CD14-positive monocyte (primary cell): Measurements from ENCODE around the gene MBTD1. TPM values are rescaled to one million over a fixed set of nuclear protein-coding genes. Genes with fewer than 3 reads are reported as not detected.

Experiments used
- DNase-seq, 3 donors: peaks; one replicate each; pipeline ENCODE4 v3.0.0-alpha.2; 2011 to 2022
- H2AFZ ChIP-seq: 2 replicates; pipeline ENCODE4 v1.6.0; 2012; ENCODE audit warnings: mild to moderate bottlenecking, low read depth, low read length, inconsistent platforms; ENCODE audit not compliant: insufficient read depth, poor library complexity, severe bottlenecking
- H3K27ac ChIP-seq, 2 donors: 1 replicate in 1 of 2; 2 replicates in 1 of 2; pipeline ENCODE4 v1.5.1; 2012 to 2013; ENCODE audit warnings: low read length in 2 of 2, control low read depth in 1 of 2, inconsistent platforms in 1 of 2, low read depth in 1 of 2, mild to moderate bottlenecking in 1 of 2
- H3K27me3 ChIP-seq, 2 donors: one replicate each; pipeline versions ENCODE4 v1.6.0 to v1.6.1; 2011 to 2013; ENCODE audit warnings: low read length in 2 of 2; ENCODE audit not compliant: control insufficient read depth in 2 of 2, insufficient read depth in 2 of 2
- H3K36me3 ChIP-seq, 2 donors: replicated peaks in 1 of 2; 1 replicate in 1 of 2; 2 replicates in 1 of 2; pipeline versions ENCODE4 v1.5.1 to v1.6.1; 2012 to 2013; ENCODE audit warnings: low read length in 2 of 2, control low read depth in 1 of 2, inconsistent platforms in 1 of 2, mild to moderate bottlenecking in 1 of 2; ENCODE audit not compliant: insufficient read depth in 2 of 2, control insufficient read depth in 1 of 2
- H3K4me1 ChIP-seq, 2 donors: 1 replicate in 1 of 2; 2 replicates in 1 of 2; pipeline versions ENCODE4 v1.5.1 to v1.6.1; 2012 to 2013; ENCODE audit warnings: low read length in 2 of 2, control low read depth in 1 of 2, inconsistent platforms in 1 of 2, mild to moderate bottlenecking in 1 of 2, moderate library complexity in 1 of 2; ENCODE audit not compliant: insufficient read depth in 2 of 2, control insufficient read depth in 1 of 2
- H3K4me2 ChIP-seq: replicated peaks from 2 replicates; pipeline ENCODE3; 2012; ENCODE audit warnings: low read length, moderate library complexity, mild to moderate bottlenecking; ENCODE audit not compliant: poor library complexity, severe bottlenecking; ENCODE audit errors: extremely low read depth
- H3K4me3 ChIP-seq, 3 experiments: fragments of 200-600 bp in 1 of 3; sonication (generic) in 1 of 3; replicated peaks in 1 of 3; 1 replicate in 2 of 3; 2 replicates in 1 of 3; pipeline ENCODE4 v1.5.1; 2011 to 2013; ENCODE audit warnings: low read length in 3 of 3, mild to moderate bottlenecking in 3 of 3, control low read depth in 2 of 3, low read depth in 2 of 3, inconsistent platforms in 1 of 3, moderate library complexity in 1 of 3
- H3K79me2 ChIP-seq: 2 replicates; pipeline ENCODE4 v1.6.0; 2012; ENCODE audit warnings: mild to moderate bottlenecking, control low read depth, inconsistent platforms, low read length, moderate library complexity; ENCODE audit not compliant: insufficient read depth
- H3K9ac ChIP-seq: 2 replicates; pipeline ENCODE4 v1.6.0; 2017; ENCODE audit warnings: low read length, mild to moderate bottlenecking; ENCODE audit not compliant: insufficient read depth, poor library complexity, severe bottlenecking
- H3K9me3 ChIP-seq, 2 donors: replicated peaks in 1 of 2; 1 replicate in 1 of 2; 2 replicates in 1 of 2; pipeline versions ENCODE4 v1.5.1 to v1.6.1; 2012 to 2013; ENCODE audit warnings: low read length in 2 of 2, control low read depth in 1 of 2; ENCODE audit not compliant: control insufficient read depth in 1 of 2, insufficient read depth in 1 of 2
- H4K20me1 ChIP-seq: 2 replicates; pipeline ENCODE4 v1.6.0; 2012; ENCODE audit warnings: mild to moderate bottlenecking, low read length, control low read depth, moderate library complexity; ENCODE audit not compliant: insufficient read depth
- H3K27ac Mint-ChIP-seq, 7 donors: one replicate each; pipeline ENCODE4 v1.8.0; 2020; ENCODE audit warnings: mild to moderate bottlenecking in 7 of 7, mixed read lengths in 7 of 7, moderate library complexity in 6 of 7, inconsistent platforms in 2 of 7
- H3K27me3 Mint-ChIP-seq, 3 donors: one replicate each; pipeline ENCODE4 v1.8.0; 2021 to 2022; ENCODE audit warnings: low read depth in 3 of 3, mild to moderate bottlenecking in 3 of 3, mixed read lengths in 3 of 3, moderate library complexity in 3 of 3, inconsistent platforms in 1 of 3
- H3K36me3 Mint-ChIP-seq, 2 donors: one replicate each; pipeline ENCODE4 v1.8.0; 2020; ENCODE audit warnings: mixed read lengths in 2 of 2, inconsistent platforms in 1 of 2, mild to moderate bottlenecking in 1 of 2
- H3K4me1 Mint-ChIP-seq: one replicate; pipeline ENCODE4 v1.8.0; 2020; ENCODE audit warnings: mild to moderate bottlenecking, mixed read lengths
- H3K4me3 Mint-ChIP-seq, 2 donors: one replicate each; pipeline ENCODE4 v1.8.0; 2020; ENCODE audit warnings: mild to moderate bottlenecking in 2 of 2, mixed read lengths in 2 of 2, moderate library complexity in 1 of 2
- H3K9me3 Mint-ChIP-seq, 7 donors: one replicate each; pipeline ENCODE4 v1.8.0; 2020 to 2022; ENCODE audit warnings: mixed read lengths in 7 of 7, mild to moderate bottlenecking in 6 of 7, moderate library complexity in 6 of 7, inconsistent platforms in 2 of 7
- WGBS: methylation state at CpG from one replicate; pipeline ENCODE4 v1.1.5; 2013; ENCODE audit warnings: missing lambda C conversion rate; ENCODE audit not compliant: insufficient coverage; 5-methylcytosine and 5-hydroxymethylcytosine counted together
- intact Hi-C, 2 donors: fragments of 100-400 bp; cut with micrococcal nuclease; formaldehyde crosslinking; loops; one replicate each; pipeline versions ENCODE4 v1.15.0 to v1.15.1; 2023
- polyA plus RNA-seq, 3 donors: library from polyadenylated mRNA; depleted of rRNA in 1 of 3; unstranded in 2 of 3; stranded (reverse) in 1 of 3; fragments of 300-500 nt in 2 of 3; fragments of >200 nt in 1 of 3; fragmentation: Illumina TruSeq in 2 of 3; gene quantifications; 1 replicate in 2 of 3; 2 replicates in 1 of 3; pipeline ENCODE4 v1.2.3, GENCODE V29; 2012 to 2021
- TF ChIP-seq, protein P1 (sequence below): fragments of 200-600 bp; IDR thresholded peaks from one replicate; pipeline ENCODE4 v1.8.0; 2022; ENCODE audit warnings: antibody characterized with exemption, mild to moderate bottlenecking

The MBTD1 gene
- polyA plus RNA-seq, 3 donors, result 5.9 to 11.3 (median 10.0) TPM

GRCh38 chr17:51170736-51171135 lies 89.1 kb downstream of the MBTD1 start:
- Histone ChIP-seq H3K27me3 (no peaks in the 10 kb centered on the region), H2AFZ (no peak overlapping the region), H3K4me1 (peaks cover 9 to 17% of the 10 kb centered on the region in 2 donors), H3K27ac (no peak overlapping the region), H3K4me3 (no peak overlapping the region), H3K4me2 (no peak overlapping the region), H3K79me2 (peaks cover 8% of the 10 kb centered on the region), H3K36me3 (peaks cover 23 to 56% of the 10 kb centered on the region in 2 donors), H4K20me1 (no peaks in the 10 kb centered on the region), H3K9me3 (no peaks in the 10 kb centered on the region), H3K9ac (no peak overlapping the region)
- Mint-ChIP-seq H3K27ac (peak overlapping the region in 1 of 7 donors; percentile 7), H3K36me3 (peaks cover 43 to 53% of the 10 kb centered on the region in 2 donors), H3K27me3 (peaks cover 0 to 2% (median 0%) of the 10 kb centered on the region in 3 donors), H3K9me3 (no peaks in the 10 kb centered on the region), H3K4me3 (no peak overlapping the region), H3K4me1 (peaks cover 15% of the 10 kb centered on the region)
- DNase-seq, result no peak
- no CpG with 5 or more reads among the region's 2 CpGs for WGBS
- TF ChIP-seq, protein P1, sequence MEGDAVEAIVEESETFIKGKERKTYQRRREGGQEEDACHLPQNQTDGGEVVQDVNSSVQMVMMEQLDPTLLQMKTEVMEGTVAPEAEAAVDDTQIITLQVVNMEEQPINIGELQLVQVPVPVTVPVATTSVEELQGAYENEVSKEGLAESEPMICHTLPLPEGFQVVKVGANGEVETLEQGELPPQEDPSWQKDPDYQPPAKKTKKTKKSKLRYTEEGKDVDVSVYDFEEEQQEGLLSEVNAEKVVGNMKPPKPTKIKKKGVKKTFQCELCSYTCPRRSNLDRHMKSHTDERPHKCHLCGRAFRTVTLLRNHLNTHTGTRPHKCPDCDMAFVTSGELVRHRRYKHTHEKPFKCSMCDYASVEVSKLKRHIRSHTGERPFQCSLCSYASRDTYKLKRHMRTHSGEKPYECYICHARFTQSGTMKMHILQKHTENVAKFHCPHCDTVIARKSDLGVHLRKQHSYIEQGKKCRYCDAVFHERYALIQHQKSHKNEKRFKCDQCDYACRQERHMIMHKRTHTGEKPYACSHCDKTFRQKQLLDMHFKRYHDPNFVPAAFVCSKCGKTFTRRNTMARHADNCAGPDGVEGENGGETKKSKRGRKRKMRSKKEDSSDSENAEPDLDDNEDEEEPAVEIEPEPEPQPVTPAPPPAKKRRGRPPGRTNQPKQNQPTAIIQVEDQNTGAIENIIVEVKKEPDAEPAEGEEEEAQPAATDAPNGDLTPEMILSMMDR, result no peak
- intact Hi-C loops, result no loop called here

DNA sequence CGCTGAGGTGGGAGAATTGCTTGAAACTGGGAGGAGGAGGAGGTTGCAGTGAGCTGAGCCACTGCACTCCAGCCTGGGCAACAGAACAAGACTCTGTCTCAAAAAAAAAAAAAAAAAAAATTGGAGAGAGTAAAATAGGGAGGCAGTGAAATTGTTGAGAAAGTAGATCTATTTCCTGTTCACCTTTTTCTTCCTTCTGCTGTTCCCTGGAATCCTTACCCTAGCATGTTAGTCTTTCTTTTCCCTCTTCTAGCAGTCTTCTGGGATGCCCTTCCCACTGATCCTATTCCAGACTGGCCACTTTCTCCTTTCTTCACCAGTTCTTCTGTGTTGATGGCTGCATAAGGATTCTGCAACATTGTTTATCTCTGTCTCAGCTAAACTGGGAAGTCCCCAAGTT lies 90.5 kb downstream of the MBTD1 start:
- Mint-ChIP-seq H3K36me3 (peaks cover 41 to 43% of the 10 kb centered on the region in 2 donors), H3K27ac (peak overlapping the region in 2 of 7 donors; percentile 13 to 82), H3K9me3 (no peaks in the 10 kb centered on the region), H3K4me1 (peaks cover 23% of the 10 kb centered on the region), H3K4me3 (no peak overlapping the region), H3K27me3 (peaks cover 0 to 2% (median 0%) of the 10 kb centered on the region in 3 donors)
- DNase-seq, result no peak
- Histone ChIP-seq H4K20me1 (no peaks in the 10 kb centered on the region), H3K9ac (no peak overlapping the region), H2AFZ (no peak overlapping the region), H3K36me3 (peaks cover 23 to 56% of the 10 kb centered on the region in 2 donors), H3K27ac (no peak overlapping the region), H3K4me1 (peaks cover 16 to 24% of the 10 kb centered on the region in 2 donors), H3K79me2 (peaks cover 8% of the 10 kb centered on the region), H3K4me3 (no peak overlapping the region), H3K27me3 (no peaks in the 10 kb centered on the region), H3K9me3 (no peaks in the 10 kb centered on the region), H3K4me2 (no peak overlapping the region)
- intact Hi-C loops, result no loop called here
- TF ChIP-seq, protein P1, result no peak
- WGBS, result no CpG with 5 or more reads among the region's 1 CpG
